ENCODE data around the gene ABHD17C. TPM values are rescaled to one million over a fixed set of nuclear protein-coding genes. Genes with fewer than 3 reads are reported as not detected.
"Not testable (repeated sequence)": the region's sequence is repeated elsewhere in the genome, so short reads cannot be mapped to it uniquely, and the experiment has no call there.

Gene ABHD17C
- 10 to 100 TPM in 1 of 2 donors, 1 to 10 TPM in 1; 8.0 to 16.3 TPM for total RNA-seq
- polyA plus RNA-seq (ENCODE audit: insufficient read depth, low read depth, low replicate concordance) = 10.0 TPM
- long read RNA-seq, donor 1, partial matches to known transcripts = 0 of 3 reads
- long read RNA-seq, donor 1, other reads (novel, unspliced or antisense) = 0 of 3 reads
- long read RNA-seq, donor 2, partial matches to known transcripts = 0 of 1 reads
- long read RNA-seq, donor 2, other reads (novel, unspliced or antisense) = 0 of 1 reads

- Histone ChIP-seq H3K4me3 (peak within 1 kb of the TSS; percentile 71 to 72), H3K9me3 (no peaks in the 10 kb centered on the region), H3K27ac (peak within 1 kb of the TSS; percentile 4 to 79), H3K36me3 (ENCODE audit: low read depth, missing control alignments) (no peaks in the 10 kb centered on the region), H3K27me3 (no peaks in the 10 kb centered on the region), H3K4me1 (peaks cover 17% of the 10 kb centered on the region)
- 0% methylated on average over 93 of the region's 122 CpGs; no CpG with 5 or more reads in 1 of the 2 donors for whole genome bisulfite sequencing, 2 donors
- TF ChIP-seq CTCF (IDR thresholded peaks at IDR 0.05) (no peak), POLR2A (IDR thresholded peaks at IDR 0.05) (no peak)
- intact Hi-C loops (cut with DNase I; ENCODE audit: low total_unique reads) = no loop called here
- peak; percentile 63 for DNase-seq
Observed at GRCh38 chr15:80695099-80695910, at the start of gene ABHD17C. Gene ABHD17C, plus strand, starts transcription at chr15:80695310. Its CDS starts 120 bp downstream, at chr15:80695430.

- Histone ChIP-seq H3K27me3 (no peaks in the 10 kb centered on the region), H3K36me3 (ENCODE audit: low read depth, missing control alignments) (no peaks in the 10 kb centered on the region), H3K27ac (no peak overlapping the region), H3K9me3 (no peaks in the 10 kb centered on the region), H3K4me1 (no peaks in the 10 kb centered on the region), H3K4me3 (no peak overlapping the region)
- intact Hi-C loops (cut with DNase I; ENCODE audit: low total_unique reads) = no loop called here
- no peak for TF ChIP-seq CTCF (IDR thresholded peaks at IDR 0.05)
- TF ChIP-seq POLR2A (IDR thresholded peaks at IDR 0.05) = no peak
- DNase-seq = no peak
- WGBS, 2 donors = 82 to 83% methylated on average over 4 of the region's 4 CpGs
Observed at GRCh38 chr15:80645494-80646065, 49.5 kb upstream of the ABHD17C start.

- peak overlapping the region in 1 of 2 donors; percentile 13 for H3K4me3 ChIP-seq
- H3K9me3 ChIP-seq; DNase-seq; H3K4me1 ChIP-seq; H3K27me3 ChIP-seq; intact Hi-C loops (cut with DNase I; ENCODE audit: low total_unique reads); H3K27ac ChIP-seq; H3K36me3 ChIP-seq (ENCODE audit: low read depth, missing control alignments): not testable (repeated sequence)
- 80% methylated on average over 30 of the region's 30 CpGs; no CpG with 5 or more reads in 1 of the 2 donors for whole genome bisulfite sequencing, 2 donors
Observed at GRCh38 chr15:80647424-80647823, 47.7 kb upstream of the ABHD17C start.

- intact Hi-C loops (cut with DNase I; ENCODE audit: low total_unique reads) = no loop called here
- Histone ChIP-seq H3K27ac (no peak overlapping the region), H3K27me3 (no peaks in the 10 kb centered on the region), H3K36me3 (ENCODE audit: low read depth, missing control alignments) (no peaks in the 10 kb centered on the region), H3K4me3 (no peak overlapping the region), H3K9me3 (peaks cover 3% of the 10 kb centered on the region), H3K4me1 (no peaks in the 10 kb centered on the region)
- WGBS, 2 donors = no CpG with 5 or more reads among the region's 1 CpG
- DNase-seq = no peak
- no peak for TF ChIP-seq CTCF (IDR thresholded peaks at IDR 0.05)
- no peak for TF ChIP-seq POLR2A (IDR thresholded peaks at IDR 0.05)
Observed at GRCh38 chr15:80654299-80654698, 40.8 kb upstream of the ABHD17C start.

- Histone ChIP-seq H3K27ac (no peak overlapping the region), H3K4me3 (no peak overlapping the region), H3K9me3 (no peaks in the 10 kb centered on the region), H3K36me3 (ENCODE audit: low read depth, missing control alignments) (no peaks in the 10 kb centered on the region), H3K27me3 (no peaks in the 10 kb centered on the region), H3K4me1 (no peaks in the 10 kb centered on the region)
- intact Hi-C loops (cut with DNase I; ENCODE audit: low total_unique reads) = no loop called here
- DNase-seq = no peak
- 32 to 44% methylated on average over 1 of the region's 1 CpG for WGBS, 2 donors
- TF ChIP-seq POLR2A (IDR thresholded peaks at IDR 0.05) = no peak
- TF ChIP-seq CTCF (IDR thresholded peaks at IDR 0.05) = no peak
Observed at GRCh38 chr15:80659375-80659774, 35.7 kb upstream of the ABHD17C start.

Data from testis (tissue), 5 donors.